ENCODE measurements around the gene RAPGEF4.

The RAPGEF4 gene

DNA sequence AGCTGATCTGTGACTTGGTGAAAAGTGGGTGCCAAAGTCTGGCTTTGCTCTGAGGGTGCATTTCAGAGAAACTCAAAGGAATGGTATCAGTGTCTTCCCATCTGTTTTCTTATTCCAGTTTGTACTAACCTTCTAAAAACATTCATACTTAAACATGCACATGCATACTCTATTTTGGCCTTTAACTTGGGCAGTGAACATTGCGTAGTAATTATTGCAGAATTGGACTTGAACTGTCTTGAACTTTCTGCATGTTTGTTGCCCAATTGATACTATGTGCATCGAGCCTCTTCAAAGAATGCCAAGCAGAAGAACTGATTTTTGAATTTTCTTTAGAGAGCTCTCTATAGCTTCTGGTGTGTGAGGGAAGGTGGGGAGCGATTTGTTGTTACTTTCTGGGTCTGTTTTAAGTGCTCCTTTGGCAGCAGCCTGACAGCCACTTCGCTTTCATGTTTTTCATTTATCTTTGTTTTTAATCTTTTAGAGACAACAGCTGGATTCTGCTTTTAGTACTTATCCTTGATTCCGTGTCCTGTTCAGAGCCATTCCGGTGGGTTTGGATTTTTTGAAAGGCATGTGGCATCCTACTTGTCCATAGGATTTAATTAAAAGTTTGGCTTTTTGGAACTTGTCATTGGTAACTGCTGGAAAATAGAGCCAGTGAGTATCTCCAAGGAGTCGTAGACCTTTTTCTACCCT is 159.2 kb downstream of the RAPGEF4 start:
- DNase-seq (ENCODE audit: insufficient read length, low spot score) (no peak), FAIRE-seq (no peak)
- TF ChIP-seq CTCF (IDR thresholded peaks at IDR 0.05; ENCODE audit: insufficient read depth, missing control alignments): no peak

DNA sequence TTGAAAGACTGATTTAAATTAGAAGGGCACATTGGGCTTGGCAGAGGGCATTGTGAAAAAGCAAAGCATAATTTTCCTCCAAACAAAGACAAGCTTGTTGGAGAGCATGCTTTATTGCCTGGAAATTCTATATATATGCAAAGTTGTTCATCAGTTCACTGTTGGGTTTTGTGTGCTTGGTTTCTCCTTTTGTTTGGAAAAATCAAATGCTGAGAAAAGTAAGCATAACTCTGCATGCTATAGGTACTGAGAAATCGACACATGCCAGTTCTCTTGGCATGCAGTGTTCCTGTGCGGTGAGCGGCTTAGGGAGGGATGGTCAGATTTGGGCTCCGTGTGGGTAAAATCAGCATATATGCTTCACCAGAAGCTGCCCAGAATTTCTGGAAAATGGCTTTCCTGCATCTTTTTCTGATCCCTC is 161.0 kb downstream of the RAPGEF4 start:
- TF ChIP-seq CTCF (IDR thresholded peaks at IDR 0.05; ENCODE audit: insufficient read depth, missing control alignments): no peak
- no peak for DNase-seq (ENCODE audit: insufficient read length, low spot score)
- FAIRE-seq: no peak

DNA sequence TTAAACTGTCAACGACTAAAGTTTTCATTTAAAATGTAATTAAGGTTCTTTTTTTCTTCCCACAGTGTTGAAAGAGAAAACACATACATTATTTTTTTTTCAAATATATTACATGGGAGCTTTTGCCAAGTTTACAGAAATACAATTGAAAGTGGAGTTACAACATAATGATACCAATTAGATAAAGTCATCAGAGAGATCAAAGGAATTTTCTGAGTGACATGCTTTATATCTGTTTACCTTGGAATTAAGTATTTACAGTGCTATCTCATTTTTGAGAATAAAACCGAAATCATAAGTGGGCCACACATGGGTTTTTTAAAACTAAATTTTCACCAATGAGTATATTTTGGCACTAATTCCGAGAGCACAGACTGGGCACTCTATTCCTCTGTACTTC is 165.2 kb downstream of the RAPGEF4 start:
- DNase-seq (ENCODE audit: insufficient read length, low spot score): no peak
- no peak for FAIRE-seq
- TF ChIP-seq CTCF (IDR thresholded peaks at IDR 0.05; ENCODE audit: insufficient read depth, missing control alignments): no peak

GRCh38 chr2:172901913-172902312 is 166.3 kb downstream of the RAPGEF4 start:
- no peak for TF ChIP-seq CTCF (IDR thresholded peaks at IDR 0.05; ENCODE audit: insufficient read depth, missing control alignments)
- DNase-seq (ENCODE audit: insufficient read length, low spot score) (no peak), FAIRE-seq (no peak)

DNA sequence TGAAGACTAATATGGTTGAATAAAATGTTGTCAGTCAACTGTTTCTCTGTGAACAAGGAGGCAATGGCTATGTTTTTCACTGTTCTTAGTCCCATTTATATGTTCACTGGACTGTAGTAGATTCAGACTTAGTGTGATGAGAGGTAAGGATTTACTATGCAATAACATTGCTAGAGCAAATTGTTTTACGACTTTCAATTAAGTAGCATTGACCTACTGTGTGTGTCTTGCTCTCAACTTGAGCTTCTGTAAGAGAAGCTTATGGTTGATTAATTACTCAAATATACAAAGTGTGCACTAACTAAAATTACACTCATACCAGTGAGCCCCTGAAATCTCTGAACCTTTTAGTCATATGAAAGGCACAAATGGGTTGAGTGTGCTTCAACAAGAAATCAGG is 168.6 kb downstream of the RAPGEF4 start:
- no peak for TF ChIP-seq CTCF (IDR thresholded peaks at IDR 0.05; ENCODE audit: insufficient read depth, missing control alignments)
- DNase-seq (ENCODE audit: insufficient read length, low spot score) (no peak), FAIRE-seq (no peak)

GRCh38 chr2:172905937-172906811 is 170.5 kb downstream of the RAPGEF4 start:
- FAIRE-seq: no peak
- TF ChIP-seq CTCF (IDR thresholded peaks at IDR 0.05; ENCODE audit: insufficient read depth, missing control alignments): no peak

GRCh38 chr2:172908275-172908674 is 172.6 kb downstream of the RAPGEF4 start:
- no peak for TF ChIP-seq CTCF (IDR thresholded peaks at IDR 0.05; ENCODE audit: insufficient read depth, missing control alignments)
- DNase-seq (ENCODE audit: insufficient read length, low spot score): no peak
- no peak for FAIRE-seq

More at GRCh38 chr2:172905937-172906811, 170.5 kb downstream of the RAPGEF4 start:
- DNase-seq (ENCODE audit: insufficient read length, low spot score): no peak
